ENCODE results near the gene INTS14.

- TF ChIP-seq CTCF (IDR thresholded peaks at IDR 0.05) (no peak), EZH2 (IDR thresholded peaks at IDR 0.05) (no peak)
Measured at GRCh38 chr15:65553691-65554090, 57.2 kb downstream of the INTS14 start.
